Tongue (tissue), 2 donors: ENCODE results near the gene RPL41. TPM values are rescaled to one million over a fixed set of nuclear protein-coding genes. Genes with fewer than 3 reads are reported as not detected.
"Not testable (repeated sequence)": the region's sequence is repeated elsewhere in the genome, so short reads cannot be mapped to it uniquely, and the experiment has no call there.

Source experiments
- DNase-seq: peaks from one replicate; pipeline ENCODE4 v3.0.0-alpha.2; 2015
- total RNA-seq: library from RNA; depleted of rRNA; stranded (reverse); fragments of >200 nt; gene quantifications from one replicate; pipeline ENCODE4 v1.2.3, GENCODE V29; 2014

Gene RPL41
- total RNA-seq, 1 donor from 2014 or later = 1,420 TPM

DNA sequence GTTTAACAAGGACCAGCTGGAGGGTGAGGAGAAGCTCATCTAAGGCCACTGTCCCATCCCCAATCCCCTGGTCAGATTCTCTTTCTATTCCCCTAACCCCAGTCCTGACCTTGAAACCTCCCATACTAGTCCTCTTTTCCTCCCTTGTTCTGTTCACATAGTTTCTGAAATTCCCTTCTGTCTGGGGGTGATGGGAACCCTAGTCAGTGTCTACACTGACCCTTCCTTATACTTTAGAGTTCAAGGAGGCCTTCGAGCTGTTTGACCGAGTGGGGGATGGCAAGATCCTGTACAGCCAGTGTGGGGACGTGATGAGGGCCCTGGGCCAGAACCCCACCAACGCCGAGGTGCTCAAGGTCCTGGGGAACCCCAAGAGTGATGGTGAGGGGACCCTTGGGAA lies 38.4 kb downstream of the RPL41 start:
- no peak for DNase-seq

DNA sequence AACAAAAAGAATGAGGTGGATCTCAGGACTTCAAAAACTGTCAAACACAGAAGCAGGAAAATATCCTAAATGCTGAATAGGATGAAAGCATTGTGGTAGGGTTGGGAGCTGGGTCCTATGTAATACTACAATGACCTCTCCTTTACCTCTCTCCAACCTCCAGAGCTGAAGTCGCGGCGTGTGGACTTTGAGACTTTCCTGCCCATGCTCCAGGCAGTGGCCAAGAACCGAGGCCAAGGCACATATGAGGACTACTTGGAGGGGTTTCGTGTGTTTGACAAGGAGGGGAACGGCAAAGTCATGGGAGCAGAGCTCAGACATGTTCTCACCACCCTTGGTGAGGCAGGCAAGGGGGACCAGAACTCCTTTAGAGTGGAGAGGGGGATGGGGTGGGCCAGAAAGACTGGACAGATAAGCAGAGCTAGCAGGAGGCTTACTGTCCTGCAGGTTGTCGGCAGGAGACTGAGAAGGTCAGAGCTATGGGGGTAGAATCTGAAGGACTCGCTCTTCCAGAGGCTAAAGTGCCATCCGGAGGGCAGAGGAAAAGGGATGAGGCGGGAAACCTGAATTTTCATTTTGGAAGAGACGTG lies 38.9 kb downstream of the RPL41 start:
- DNase-seq = no peak

DNA sequence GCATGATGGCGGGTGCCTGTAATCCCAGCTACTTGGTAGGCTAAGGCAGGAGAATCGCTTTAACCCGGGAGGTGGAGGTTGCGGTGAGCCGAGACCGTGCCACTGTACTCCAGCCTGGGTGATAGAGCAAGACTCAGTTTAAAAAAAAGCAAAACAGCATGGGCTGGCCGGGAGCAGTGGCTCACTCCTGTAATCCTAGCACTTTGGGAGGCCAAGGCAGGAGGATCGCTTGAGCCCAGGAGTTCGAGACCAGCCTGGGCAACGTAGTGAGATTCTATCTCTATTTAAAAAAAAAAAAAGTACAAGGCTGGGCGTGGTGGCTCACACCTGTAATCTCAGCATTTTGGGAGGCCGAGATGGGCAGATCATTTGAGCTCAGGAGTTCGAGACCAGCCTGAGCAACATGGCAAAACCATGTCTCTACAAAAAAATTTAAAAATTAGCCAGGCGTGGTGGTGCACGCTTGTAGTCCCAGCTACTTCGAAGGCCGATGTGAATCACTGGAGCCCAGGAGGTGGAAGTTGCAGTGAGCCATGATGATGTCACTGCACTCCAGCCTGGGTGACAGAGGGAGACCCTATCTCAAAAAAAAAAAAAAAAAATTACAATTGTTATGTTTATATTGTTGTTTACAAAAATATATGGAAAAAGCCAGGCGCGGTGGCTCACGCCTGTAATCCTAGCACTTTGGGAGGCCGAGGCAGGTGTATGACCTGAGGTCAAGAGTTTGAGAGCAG lies 40.2 kb downstream of the RPL41 start:
- not testable (repeated sequence) for DNase-seq

DNA sequence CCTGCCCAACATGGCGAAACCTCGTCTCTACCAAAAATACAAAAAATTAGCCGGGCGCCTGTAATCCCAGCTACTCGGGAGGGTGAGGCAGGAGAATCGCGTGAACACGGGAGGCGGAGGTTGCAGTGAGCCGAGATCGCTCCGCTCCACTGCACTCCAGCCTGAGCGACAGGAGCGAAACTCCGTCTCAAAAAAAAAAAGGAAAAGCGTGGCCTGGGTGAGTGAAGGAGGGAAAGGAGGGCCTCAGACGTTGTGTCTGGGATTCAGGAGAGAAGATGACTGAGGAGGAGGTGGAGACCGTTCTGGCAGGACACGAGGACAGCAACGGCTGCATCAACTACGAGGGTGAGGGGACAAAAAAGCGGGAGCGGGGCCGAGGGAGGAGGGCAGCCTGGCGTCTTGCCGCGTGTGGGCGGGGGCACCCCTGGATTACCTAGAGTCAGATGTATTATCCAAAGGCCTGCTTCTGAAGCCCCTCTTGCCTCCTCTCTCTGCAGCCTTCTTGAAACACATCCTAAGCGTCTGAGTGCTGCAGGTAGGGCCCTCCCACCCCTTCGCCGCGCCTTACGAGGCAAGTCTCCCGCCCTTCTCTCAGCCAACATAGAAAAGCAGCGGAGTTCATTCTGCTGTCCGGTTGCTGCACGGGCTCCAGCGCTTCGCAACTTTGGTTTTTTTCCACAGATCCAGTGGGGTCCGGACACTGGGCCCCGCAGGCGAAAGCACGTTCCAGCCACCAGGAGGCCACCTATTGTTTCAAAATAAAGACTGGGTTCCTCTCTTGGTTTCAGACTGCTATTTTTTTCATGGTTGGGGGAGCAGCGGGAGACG lies 41.0 kb downstream of the RPL41 start:
- DNase-seq = peak; percentile 94

DNA sequence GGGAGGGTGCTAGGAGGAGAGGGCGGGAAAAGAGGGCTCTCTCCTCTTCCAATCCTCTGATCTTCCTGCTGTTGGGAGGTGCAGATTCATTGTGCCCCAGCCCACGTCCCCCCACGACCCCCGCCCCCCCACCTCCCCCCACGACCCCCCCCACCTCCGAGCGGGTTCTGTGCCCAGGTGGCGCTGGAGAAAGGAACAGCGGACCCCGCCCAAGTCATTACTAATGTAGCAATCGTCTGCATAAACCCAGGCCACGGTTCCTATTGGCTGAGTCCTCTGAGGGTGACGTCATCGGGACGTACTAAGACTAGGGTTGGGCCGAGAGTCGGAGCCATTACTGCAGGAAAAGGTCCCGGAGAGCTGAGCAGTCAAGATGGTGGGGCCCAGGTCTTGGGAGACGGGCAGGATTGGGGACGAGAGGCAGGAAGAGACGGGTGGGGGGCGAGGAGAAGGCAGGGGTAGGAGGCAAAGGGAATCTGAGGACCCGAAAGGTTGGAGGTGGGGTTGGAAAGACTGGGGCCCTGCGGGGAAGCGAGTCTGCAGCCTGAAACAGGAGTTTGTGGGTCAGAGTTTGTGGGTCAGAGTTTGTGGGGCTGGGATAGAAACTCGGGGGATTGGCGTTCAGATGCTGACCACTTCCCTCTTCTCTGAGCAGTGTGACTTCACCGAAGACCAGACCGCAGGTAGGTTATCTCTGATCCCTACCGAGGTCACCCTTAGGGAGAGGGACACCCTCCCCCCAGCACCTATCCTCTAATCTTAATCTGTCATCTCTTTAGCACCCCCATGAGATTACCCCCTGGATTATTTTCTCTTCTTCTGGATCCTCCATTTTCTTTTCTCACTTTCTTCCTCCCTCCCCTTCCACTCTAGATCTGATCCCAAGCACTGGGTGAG lies 41.8 kb downstream of the RPL41 start, which contains the start of gene MYL6:
Gene MYL6 (plus strand): TSS at position 331 of the 897 bp plus-strand sequence. CDS start 43 bp downstream, at position 374.
- DNase-seq = peak; percentile 99

DNA sequence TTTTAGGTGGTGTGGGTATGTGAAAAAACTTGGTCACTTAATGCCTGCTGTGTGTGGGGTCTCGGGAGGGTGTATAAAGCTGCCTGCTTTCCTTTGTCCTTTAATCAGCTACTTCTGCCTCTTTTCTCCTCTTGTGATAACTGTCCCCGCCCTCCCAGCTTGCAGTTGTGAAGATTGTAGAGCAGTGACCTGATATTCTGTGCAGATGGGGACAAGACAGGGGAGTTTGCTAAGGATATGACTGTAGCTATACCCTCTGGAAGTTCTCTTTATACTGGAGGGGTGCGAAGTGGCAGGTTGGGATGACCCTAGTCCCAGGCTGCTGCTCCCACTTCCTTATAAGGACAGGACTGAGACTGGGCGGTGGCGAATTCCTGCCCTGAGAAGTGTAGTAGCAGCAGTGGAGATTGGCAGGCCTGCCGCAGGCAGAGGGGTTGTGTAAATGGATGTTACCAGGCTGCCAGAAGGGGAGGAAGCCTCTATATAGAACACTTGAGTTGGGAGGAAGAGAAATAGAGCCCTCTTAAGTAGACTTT lies 42.6 kb downstream of the RPL41 start:
- DNase-seq = peak; percentile 89

DNA sequence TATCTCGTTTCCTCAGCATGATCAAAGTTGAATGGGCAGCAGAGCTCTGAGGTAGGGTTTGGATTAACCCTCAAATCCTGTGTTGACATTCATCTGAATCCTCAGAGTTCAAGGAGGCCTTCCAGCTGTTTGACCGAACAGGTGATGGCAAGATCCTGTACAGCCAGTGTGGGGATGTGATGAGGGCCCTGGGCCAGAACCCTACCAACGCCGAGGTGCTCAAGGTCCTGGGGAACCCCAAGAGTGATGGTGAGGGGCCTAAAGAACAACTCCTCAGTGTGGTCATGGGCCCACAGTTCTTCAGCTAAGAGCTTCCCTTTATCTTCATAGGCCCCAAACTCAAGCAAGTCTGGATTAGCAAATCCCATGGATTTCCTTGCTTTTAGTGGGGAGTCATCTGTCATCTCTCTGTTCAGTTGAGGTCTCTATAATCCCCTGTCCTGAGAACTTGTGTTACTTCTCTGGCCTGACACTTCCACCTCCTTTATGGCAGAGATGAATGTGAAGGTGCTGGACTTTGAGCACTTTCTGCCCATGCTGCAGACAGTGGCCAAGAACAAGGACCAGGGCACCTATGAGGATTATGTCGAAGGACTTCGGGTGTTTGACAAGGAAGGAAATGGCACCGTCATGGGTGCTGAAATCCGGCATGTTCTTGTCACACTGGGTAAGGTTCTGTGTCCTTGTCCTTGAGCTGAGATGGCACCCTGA lies 43.2 kb downstream of the RPL41 start:
- no peak for DNase-seq

DNA sequence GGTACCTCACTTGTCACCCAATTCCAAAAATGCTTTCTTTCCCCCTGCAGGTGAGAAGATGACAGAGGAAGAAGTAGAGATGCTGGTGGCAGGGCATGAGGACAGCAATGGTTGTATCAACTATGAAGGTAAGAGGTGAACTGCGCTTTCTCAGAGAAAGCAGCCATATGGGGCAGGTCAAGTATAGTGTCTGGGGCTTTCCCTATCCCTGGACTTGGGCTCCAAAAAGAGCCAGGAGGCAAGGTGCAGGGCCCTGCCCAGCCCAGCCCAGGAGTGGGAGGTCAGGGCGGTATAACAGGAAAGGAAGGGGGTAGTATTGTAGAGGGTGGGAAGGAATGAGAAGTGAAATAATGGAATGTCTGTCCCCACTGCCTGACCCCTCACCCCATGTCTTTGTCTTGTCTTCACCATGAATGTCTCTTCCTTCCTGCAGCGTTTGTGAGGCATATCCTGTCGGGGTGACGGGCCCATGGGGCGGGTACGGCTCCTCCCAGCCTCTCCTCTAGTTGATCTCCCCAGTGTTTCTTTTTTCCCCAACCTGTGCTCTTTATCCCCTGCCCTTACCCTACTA lies 43.8 kb downstream of the RPL41 start:
- DNase-seq = no peak

DNA sequence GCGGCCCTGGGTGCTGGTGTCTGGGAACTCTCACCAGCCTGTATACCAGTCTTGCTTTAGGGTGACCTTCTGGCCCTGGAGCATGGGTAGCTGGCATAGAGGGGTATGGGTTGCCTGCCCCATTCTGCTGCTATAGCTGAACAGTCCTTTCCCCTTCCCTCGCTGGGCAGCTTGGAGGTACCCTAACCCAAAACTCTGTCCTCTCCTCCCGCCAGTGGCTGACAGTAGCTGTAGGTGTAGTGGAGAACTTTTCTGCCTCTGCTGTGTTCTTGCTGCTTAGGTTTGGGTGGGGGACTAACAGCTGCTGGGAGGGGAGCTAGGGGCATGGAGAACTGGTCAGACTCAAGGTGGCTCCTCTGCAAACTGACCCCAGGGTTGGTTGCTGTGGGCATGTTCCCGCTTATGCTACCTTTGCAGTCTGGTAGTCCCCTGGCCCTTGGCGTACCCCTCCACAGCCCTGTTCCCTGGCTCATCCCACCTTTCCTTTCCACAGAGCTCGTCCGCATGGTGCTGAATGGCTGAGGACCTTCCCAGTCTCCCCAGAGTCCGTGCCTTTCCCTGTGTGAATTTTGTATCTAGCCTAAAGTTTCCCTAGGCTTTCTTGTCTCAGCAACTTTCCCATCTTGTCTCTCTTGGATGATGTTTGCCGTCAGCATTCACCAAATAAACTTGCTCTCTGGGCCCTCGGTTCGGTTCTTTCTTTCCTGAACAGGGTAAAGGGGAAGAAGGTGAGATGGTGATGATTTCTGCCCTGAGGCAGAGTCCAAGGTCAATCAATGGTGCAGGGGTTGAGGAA lies 44.7 kb downstream of the RPL41 start:
- DNase-seq = no peak

DNA sequence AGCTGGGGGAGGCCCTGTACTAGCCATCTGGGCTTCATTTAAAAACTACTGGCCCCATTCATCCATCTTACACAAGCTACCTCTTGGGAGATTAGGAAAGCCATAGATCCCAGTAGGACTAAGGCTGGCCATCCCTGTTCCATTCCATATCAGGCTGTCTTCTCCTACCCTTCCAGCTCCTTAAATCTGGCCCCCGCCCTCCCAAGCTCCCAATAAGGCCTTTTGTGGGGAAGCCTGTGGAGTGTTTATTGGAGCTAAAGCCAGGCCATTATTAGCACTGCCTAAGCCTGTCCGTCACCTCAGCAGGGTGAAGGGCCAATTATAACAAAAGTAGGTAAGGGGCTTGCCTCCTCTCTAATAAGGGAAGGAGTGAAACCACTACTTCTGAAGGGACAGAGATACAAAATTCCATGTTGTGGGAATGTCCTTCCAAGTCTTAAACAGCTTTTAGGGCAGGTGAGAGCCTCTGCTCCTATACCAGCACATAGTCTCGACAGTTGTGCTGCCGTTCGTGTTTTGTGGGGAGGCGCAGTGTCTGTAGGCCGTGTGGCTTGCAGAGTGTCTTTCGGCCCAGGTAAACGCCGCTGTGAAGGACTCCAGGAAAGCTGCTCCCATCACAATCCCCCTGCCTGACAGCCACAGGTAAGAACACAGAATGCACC lies 45.4 kb downstream of the RPL41 start:
- DNase-seq = no peak

DNA sequence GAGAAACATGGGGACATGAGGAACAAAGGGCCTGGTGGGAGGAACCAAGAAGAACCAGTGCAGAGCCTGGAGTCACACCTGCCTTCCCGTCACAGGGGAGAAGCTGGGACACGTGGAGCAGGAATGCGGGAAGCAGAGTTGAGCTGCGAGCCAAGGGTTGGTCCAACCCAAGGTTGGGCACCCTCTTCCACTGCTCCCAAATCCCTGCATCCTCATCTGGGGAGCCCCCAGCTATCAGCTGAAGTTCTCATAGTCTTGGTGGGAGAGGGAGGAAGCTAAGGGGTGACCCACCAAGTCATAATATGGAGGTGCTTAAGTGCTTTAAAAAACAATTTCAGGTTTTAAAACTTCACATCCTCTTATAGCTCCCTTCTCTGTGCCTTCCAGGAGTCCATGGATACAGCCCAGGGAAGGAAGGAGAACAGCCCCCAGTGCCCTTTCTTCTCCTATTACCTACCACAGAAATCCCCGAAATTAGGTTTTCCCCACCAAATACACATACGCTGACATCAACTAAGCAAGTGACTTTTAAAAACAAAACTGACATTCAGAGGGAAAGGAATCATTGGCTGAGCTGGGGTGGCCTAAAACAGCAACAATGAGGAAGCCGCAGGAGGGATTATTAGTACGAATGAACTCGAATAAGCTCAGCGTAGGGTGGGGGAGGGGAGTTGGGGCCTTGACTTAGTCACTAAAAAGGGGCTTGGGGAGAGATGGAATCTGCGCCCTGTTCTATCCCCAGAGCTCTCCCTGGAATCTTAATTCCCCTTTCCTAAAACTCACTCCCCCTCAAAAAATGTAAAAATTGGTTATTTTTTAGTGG lies 46.2 kb downstream of the RPL41 start:
- DNase-seq = no peak

DNA sequence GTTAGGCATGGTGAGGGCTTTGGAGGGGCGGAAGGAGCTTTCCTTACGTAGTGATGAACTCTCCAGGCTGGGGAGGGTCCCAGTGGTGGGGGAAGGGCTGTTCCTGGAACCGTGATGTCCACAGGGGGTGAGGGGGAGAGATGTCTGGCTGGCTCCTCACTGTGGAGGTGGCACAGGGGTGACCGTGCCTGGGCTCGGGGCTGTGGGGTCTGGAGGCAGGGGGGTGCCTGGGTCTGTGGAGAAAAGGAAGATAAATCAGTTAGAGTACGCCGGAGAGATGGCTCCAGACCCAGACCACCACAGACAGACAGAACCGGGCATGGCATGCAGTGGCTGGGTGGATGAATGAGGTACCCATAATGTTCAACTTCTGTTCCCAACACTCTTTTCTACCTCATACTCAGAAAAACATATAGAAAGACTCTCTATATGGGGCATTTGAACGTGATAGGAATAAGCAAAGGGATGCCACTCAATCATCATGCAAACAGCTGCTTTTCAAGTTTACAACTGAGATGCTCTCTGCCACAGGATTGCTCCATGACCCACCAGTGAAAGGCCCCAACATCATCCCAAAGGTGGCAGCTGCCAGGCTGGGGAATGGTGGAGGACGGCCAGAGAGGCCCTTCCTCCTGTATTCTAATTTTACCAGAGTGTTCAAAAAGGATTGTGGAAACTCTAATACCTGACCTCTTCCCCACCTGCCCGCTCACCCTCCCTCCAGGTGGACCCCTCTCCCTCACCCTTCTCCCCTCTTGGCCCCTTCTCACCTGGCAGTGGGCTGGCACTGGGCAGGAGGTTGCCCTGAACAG lies 47.3 kb downstream of the RPL41 start:
- DNase-seq = no peak

DNA sequence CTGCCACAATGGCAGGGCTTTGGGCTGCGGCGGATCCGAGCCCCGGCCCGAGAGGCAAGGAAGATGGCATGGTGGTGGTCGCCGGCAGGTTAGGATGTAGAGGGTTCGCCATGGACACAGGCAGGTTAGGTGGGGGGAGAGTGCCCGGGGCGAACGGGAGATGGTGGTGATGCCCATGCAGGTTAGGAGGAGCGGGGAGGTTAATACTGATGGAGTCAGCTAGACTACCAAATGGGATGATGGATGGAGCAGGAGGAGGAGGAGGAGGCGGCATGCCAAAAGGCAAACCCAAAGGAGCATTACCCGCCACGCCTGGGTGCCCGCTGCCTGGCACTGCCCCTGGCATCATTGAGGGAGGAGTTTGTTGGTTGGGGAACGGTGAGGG lies 47.9 kb downstream of the RPL41 start:
- no peak for DNase-seq

DNA sequence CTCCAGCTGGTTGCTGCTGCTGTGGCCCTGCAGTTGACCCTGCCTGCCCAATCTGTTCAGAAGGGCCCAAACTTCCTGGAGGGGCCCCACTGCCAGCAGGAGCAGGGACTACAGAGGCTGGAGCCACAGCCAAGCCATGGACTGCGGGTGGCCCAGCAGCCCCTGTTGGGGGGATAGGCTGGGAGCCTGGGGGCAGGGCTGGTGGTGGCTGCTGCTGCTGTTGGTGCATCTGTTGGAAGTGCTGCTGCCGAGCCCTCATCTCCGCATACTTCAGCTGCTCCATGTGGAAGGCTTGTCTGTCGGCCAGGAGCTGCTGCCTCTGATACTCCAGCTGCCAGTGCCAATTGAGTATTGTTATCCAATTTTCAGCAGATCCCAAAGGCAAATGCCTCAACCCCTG lies 48.9 kb downstream of the RPL41 start:
- peak; percentile 73 for DNase-seq
